ENCODE measurements around the gene C8G.

Gene C8G

DNA sequence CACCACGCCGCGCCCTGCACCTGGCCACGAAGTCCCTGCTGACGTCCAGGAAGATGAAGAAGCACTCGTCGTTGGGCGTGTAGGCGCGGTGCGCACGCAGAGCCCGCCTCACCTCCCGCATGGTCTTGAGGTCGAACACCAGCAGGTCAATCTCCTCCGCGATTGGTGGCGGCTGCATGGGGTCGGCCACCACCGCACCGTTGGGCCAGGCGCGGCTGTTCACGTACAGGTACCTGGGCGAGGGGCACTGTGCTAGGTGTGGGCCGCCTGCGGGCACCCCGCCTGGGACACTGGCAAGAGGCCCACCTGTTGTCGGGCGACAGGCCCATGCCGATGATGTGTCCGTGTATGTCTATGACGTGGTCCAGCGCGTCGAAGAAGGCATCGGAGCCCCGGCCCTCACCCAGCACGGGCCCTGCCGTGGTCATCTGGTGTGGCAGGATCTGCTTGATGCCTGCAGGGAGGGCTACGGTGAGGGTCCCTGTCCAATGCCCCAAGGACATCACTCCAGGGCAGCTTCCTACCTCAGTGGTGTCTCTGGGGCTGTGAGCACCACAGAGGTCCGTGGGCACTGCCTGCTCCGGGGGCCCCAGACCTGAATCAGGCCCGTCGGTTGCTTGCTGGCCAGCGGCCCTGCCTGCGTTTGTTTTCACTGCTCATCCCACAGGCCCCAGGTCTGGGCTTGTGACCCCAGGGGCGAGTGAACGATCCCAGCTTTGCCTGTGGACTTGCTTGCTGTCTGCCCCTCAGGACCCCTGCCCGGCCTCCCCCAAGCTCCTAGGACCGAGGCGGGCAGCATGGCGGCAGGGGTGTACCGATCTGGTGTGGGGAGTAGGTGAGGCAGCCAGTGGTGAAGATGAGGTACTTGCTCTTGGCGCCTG is 3.6 kb upstream of the C8G start:
- DNase-seq (ENCODE audit: low read depth), result no peak

DNA sequence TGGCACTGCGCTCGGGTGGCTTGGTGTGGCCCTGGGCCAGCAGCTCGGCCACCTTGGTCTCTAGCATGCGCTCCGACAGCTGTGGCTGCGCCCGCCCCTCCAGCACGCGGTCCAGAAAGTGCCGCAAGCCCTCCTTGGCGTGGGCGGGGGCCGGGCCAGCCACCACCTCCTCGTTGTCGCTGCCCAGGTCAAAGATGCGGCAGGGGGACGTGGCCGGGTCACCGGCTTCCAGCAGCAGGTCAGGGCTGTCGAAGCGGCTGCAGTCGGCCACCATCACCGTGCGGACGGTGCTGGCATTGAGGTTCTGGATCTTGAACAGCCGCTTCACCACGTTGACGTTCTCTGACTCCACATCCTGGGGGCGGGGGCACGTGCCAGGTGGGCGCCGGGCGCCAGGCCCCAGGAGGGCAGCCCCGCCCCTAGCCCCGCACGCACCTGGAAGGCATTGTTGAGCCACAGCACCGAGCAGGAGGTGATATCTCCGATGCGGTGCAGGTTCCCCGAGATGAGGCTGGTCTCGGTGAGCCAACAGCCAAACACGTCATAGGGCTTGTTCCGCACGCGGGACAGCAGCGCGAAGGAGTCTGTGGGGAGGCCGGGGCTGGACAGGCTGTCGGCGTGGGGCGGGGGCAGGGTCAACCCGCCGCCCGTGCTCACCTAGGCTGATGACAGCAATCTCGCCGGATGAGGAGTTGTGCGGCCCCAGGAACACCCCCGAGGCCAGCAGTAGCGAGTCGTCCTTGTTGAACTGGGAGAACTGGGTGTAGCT is 2.7 kb upstream of the C8G start:
- DNase-seq (ENCODE audit: low read depth), result no peak

DNA sequence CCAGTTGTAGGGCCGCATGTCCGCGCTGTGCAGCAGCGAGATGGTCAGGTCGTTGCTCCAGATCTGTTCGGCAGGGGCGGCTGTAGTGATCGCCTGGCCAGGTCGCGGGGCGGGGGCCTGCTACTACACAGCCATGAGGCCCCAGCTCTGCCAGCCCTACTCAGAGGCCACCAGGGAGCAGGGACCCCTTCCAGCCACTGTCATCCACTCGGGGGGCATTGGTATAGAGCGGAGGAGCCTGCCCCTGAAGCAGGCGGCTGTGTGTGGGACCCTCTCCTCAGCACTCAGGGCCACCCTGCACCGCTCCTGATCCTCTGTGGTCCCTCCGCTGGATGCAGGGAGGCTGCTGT is 2.2 kb upstream of the C8G start:
- DNase-seq (ENCODE audit: low read depth), result no peak

DNA sequence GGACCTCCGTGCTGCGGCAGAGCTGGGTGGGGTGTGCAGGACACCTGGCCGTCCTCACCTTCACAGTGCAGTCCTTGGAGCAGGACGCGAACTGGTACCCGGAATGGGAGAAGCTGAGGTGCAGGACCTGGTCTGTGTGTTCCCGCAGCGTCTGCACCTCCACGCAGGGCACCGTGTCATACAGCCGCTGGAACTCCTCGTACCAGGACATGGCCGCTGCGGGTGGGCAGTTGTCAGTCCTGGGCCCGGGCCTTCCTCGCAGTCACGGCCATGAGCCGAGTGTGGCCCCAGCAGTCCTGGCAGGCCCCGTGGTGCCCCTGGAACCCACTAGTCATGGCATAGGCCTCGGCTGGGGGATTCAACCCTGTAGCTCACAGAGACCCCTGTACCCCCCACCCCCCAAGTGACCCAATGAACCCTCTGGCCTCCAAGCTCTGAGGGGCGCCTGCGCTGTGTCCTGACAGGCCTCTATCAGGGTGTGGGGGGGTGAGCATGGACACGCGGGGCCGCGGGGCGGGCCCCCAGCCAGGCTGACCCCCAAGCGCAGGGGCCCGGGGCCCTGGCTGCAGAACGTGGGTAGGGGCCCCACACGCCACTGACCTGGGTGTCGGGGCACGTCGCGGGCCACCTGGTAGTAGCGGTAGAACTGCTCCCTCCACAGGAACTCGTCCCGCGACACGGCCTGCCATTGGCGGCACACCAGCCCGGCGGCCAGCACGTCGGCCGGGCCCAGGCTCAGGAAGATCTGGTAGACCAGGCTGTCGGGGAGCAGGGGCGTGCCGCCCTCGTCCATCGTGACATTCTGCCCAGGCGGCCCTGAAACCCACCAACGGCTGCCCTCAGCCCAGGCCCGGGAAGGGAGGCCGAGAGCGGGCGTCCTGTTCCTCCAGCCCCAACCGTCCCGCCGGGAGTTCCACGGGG is 1.5 kb upstream of the C8G start:
- no peak for DNase-seq (ENCODE audit: low read depth)

DNA sequence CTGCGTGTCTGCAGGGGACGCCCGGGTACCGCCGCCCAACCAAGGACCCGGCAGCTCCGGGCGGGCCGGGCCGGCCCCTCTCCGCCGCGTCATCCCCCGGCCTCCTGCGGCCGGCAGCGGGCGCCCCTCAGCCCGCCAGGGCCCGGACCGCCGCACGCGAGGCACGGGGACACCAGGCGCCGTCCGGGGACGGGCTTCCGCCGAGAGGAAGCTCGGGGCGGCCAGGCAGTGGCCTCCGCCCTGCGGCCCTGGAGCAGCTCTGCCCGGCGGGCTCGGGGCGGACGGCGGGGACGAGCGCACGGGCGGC is 878 bp upstream of the C8G start:
- DNase-seq (ENCODE audit: low read depth), result no peak

DNA sequence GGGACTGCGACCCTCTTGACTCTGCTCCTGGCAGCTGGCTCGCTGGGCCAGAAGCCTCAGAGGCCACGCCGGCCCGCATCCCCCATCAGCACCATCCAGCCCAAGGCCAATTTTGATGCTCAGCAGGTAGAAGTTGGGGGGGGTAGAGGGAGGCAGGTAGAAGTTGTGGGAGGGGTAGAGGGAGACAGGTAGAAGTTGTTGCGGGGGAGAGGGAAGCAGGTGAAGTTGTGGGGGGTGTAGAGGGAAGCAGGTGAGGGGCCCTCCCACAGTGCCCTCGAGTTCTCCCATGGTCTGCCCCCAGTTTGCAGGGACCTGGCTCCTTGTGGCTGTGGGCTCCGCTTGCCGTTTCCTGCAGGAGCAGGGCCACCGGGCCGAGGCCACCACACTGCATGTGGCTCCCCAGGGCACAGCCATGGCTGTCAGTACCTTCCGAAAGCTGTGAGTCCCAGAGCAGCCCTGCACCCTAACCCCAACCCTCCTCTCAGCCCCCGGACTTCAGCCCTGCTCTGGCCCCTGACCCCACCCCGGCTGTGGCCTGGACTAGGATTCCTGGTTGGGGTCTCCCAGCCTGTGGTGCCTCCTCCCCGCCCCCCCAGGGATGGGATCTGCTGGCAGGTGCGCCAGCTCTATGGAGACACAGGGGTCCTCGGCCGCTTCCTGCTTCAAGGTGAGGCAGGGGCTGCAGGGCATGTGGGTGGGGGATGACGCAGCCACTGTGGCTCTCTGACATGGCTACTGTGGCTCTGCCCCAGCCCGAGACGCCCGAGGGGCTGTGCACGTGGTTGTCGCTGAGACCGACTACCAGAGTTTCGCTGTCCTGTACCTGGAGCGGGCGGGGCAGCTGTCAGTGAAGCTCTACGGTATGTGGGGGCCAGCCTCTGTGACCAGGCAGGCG is 537 bp downstream of the C8G start:
- no peak for DNase-seq (ENCODE audit: low read depth)

DNA sequence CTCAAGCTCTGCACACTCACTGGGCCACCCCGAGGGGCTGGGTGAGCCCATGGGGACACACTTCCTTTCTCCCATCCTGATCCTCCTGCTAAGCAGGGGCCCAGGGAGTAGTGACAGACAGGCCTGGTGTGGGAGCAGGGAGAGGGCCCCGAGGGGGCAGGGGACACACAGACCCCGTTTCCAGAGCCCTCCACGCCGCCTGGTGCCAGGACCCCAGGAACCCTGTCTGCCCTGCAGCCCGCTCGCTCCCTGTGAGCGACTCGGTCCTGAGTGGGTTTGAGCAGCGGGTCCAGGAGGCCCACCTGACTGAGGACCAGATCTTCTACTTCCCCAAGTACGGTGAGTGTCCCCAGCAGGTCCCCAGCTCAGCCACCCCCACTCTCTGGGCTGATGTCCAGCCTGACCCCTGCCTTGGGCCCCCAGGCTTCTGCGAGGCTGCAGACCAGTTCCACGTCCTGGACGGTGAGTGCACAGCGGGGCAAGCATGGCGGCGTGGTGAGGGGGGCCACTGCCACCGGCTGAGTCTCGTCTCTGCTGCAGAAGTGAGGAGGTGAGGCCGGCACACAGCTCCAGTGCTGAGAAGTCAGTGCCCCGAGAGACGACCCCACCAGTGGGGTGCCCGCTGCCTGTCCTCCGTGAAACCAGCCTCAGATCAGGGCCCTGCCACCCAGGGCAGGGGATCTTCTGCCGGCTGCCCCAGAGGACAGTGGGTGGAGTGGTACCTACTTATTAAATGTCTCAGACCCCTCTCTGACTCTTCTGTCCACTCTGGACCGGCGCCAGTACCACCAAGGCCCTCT is 1.4 kb downstream of the C8G start:
- no peak for DNase-seq (ENCODE audit: low read depth)

DNA sequence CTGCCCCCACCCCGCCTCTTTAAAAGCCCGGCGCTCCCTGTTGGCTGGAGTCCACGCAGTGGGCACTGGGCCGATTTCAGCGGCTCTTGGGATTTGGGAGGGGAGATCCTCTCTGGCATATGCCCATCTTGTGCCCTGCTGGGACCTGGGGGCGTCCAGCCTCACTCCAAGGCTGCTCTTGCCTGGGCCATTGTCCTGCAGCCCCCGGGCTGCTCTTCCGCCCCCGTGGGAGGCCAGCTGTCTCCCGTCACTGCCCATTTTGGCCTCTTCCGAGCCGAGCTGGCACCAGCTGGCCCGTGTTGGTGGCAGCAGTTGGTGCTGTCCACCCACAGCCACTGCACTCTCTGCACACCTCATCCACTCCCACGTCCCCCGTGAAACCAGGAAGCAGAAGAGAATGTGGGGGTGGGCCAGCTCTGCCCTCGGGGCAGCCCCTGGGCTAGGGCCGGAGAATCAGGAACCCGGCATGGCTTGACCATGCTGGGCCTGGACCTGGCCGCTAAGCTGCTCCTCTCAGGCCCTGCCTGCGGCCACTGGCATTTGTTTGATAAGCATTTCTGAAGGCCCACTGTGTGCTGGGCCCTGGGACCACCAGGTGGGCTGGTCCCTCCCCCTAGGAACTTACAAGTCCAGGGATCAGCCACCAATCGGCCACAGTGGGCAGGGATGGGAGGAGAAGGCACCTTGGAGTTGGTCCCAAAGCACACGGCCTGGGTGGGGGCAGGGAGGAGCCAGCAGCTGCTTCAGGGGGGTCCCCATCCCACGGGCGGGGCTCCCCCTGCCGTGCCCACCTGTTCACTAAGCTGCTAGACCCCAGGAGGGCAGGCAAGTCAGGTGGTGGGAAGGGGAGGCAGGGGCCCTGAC is 2.2 kb downstream of the C8G start:
- DNase-seq (ENCODE audit: low read depth), result no peak

DNA sequence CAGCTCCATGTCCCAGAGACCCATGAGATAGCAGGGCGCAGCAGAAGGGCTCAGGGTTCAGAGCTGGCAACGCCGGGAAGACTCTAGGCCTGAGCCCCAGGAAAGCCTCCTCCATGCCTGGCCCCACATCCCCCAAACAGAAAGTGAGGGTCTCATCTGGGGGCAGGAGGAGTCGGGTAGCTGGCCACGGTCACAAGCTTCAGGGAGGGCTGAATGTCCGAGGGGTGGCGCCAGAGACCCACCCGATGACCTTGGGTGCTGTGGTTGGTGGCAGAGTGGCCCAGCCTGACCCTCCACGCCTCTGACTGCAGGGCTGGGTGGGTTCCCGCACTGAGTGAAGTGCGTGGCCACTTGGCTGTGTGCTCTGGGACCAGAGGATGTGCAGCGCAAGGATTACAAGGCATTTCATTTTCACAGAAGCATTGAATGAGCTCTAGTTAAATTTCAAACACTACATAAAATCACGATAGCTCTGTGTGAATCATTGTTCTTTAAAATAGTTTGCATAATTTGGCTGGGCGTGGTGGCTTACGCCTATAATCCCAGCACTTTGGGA is 3.0 kb downstream of the C8G start:
- DNase-seq (ENCODE audit: low read depth), result no peak

DNA sequence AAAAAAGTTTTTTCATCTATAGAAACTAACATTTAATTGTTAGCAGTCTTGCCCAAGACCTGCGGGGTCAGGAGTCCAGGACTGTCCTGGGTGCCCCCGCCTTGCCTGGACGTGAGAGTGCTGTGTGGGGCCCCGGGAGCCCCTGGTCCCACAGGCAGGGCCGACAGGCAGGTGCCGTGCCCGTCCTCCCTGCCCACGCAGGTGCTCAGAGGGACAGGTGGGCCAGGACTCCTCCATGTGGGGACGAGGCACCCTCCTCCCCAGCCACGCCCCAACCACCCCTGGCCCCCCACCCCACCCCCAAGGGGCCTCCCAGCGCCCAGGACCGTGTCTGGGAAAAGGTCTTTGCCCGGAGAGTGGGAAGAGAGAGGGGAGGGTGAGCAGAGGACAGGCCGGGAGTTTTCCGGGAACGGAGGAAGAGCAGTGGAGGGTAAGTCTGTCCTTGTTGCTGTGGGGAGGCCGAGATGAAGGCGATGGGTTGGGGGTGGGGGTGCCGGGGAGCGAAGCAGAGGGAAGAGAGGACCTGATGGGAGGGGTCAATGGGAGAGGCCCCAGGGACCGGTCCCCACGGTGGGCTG is 4.3 kb downstream of the C8G start:
- no peak for DNase-seq (ENCODE audit: low read depth)

DNA sequence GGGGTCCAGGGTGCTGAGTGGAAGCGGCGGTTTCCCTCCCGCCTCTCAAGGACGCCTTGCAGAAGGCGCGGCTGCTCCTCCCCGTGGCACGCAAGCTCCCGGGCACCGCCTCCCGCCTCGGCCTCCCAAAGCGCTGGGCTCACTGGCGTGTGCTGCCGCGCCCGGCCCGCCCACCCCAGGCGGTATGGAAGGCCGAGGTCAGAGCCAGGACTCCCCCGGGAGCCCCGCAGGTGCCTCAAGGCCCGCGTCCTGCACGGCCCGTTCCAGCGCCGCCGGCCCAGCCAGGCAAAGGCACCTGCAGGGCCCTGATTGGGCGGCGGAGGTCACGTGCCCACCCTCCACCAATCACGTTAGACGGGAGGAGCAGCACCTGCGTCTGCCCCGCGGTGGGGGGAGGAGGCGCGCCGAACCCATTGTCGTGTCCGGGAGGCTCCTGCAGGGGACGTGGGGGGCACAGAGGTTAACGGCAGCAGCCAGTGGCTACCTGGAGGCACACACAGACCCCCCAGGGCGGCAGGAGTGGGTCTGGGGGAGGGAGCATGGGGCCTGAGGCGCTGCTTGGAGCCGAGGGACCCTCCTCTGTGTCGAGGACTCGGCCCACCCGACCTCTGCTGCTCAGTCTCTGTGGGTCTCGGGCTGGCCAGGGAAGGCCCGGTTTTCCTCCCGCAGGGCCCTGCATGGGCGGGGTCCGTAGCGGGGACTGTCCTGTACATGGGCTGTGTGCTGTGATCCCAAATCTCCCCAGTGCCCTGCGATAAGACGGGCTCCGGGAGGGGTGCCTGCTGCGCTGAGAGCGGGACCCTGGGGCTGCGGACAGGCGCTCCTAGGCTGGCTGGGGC is 5.0 kb downstream of the C8G start:
- peak; percentile 94 for DNase-seq (ENCODE audit: low read depth)

DNA sequence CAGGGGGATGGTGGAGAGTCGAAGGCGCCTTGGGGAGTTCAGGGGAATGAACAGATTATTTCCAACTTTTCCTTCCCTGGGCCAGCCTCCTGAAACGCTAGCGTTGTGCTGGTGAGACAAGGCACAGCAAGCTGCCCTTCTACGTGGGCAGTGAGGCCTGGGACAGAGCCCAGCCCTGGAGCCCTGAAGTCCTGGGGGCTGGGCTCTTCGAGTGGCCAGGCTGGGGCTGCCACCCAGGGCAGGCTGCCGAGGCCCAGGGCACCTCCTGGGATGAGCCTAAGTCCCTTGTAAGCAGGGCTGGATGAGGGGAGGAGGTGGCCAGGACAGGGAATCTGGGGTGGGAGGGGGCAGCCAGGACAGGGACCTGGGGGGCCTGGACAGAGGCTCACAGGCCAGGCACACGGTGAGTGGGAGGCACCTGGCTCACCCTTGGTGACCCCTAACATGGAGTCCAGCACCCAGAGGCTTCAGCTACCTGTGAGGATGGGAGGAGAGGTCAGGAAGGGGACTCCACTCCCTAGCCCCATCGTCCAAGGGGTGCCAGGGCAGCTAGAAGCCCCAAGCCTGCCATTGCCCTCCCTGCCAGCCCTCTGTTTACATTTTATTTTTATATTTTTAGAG is 5.7 kb downstream of the C8G start:
- no peak for DNase-seq (ENCODE audit: low read depth)

DNA sequence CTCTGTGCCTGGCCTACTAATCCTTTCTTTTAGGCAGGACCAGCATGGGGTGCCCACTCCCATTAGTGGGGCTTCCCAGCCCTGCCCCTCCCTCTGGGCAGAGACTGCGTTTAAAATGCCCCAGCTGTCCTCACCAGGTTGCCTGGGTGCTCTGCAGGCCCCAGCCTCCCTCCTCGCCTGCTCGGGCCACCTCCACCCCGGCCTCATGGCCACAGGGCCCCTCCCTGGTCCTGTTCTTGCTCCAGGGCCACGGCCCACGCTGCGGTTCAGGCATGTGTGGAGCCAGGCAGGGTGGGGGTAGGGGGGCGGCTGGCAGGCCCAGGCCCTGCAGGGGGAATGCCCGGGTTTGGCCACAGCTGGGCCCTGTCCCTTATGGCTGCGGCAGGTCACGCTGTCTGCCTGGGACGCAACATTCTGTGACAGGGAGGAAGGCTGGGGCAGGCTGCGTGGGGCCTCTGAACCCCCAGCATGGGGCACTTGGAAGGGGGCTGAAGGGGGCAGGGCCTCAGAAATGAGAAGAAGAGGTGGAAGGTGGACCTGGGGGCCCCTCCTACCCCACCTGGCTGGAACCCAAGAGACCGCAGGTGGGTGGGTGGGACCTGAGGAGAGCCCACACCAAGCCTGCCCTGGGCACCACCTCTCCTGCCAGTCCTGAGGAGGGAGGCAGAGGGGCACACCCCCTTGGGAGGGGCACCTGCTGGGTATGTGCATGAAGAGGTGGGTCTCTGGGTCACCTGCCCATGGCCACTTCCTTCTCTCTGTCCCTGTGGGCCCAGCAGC is 6.7 kb downstream of the C8G start, which contains the start of gene LCN12:
TSS of gene LCN12 (plus strand) at position 733 of the 780 bp plus-strand sequence. CDS start 55 bp downstream, outside the sequence.
- no peak for DNase-seq (ENCODE audit: low read depth)

DNA sequence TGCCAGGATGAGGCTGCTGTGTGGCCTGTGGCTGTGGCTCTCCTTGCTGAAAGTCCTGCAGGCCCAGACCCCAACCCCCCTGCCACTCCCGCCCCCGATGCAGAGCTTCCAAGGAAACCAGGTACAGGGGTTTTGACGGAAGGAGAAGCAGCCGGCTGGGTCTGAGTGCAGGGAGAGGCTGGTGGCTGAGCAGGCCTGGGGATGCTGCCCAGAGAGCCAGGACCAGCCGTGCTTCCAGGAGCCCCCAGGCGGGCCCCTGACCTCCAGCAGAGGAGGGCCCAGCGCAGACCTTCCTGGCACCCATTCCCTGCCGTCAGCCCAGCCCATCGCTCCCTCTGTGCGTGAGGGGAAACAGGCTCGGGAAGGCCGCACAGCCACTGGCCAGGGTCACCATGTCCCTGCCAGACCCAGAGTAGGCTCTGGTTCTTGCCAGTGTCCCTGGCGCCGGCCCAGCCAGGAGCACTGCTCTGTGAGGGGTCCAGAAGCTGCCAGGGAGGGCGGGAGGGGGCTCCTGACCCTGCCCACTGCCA is 7.3 kb downstream of the C8G start:
- DNase-seq (ENCODE audit: low read depth), result no peak

DNA sequence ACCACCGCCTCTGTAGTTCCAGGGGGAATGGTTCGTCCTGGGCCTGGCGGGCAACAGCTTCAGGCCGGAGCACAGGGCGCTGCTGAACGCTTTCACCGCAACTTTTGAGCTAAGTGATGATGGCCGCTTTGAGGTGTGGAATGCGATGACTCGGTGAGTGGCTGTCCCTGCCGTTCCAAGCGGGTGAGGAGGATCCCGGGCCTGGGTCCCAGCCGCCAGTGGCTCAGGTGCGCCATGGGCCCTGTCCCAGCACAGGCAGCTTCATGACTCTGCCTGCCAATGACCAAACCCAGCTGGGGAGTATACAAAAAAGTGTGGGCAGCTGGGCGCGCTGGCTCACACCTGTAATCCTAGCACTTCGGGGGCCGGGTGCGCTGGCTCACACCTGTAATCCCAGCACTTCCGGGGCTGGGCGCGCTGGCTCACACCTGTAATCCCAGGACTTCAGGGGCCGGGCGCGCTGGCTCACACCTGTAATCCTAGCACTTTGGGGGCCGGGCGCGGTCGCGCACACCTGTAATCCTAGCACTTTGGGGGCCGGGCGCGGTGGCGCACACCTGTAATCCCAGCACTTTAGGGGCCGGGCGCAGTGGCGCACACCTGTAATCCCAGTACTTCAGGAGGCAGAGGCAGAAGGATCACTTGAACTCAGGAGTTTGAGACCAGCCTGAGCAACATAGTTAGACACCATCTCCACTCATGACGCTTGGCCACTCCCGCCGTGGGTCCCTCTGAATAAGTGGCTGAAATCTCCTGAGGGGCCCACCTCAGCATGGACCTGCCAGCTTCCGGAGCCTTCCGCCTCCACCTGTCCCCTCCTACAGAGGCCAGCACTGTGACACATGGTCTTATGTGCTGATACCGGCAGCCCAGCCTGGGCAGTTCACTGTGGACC is 8.1 kb downstream of the C8G start:
- DNase-seq (ENCODE audit: low read depth), result no peak
